Dermis lymphatic vessel endothelial cell (primary cell): Measurements from ENCODE around the gene STAT5B. TPM values are rescaled to one million over a fixed set of nuclear protein-coding genes. Genes with fewer than 3 reads are reported as not detected.

Experiments used
- total RNA-seq: library from RNA; depleted of rRNA; stranded (reverse); fragments of >200 nt; gene quantifications from 2 replicates; pipeline ENCODE4 v1.2.1, GENCODE V29; 2014

Gene STAT5B
- 32.8 and 33.8 TPM in 2 replicates for total RNA-seq

DNA sequence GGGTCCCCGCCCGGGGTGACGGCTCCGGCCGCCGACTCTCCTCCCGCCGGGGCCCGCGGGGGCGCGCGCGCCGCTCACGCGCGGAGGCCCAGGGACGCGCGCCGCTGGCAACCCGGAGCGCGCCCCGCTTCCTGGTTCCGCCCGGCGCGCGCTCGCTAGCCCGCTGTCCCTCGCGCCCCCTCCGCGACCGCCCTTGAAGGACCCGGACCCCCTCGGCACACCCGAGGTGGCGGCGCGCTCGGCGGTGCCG, at the start of gene STAT5B:
Gene STAT5B, minus strand, starts transcription at position 33 of the 250 bp plus-strand sequence. CDS start 44,264 bp downstream, outside the sequence.

GRCh38 chr17:42287977-42288802, 12.0 kb upstream of the STAT5B start, which contains the start of gene STAT5A:
Gene STAT5A (plus strand): TSS chr17:42288498. CDS start chr17:42289412, 914 bp downstream.

DNA sequence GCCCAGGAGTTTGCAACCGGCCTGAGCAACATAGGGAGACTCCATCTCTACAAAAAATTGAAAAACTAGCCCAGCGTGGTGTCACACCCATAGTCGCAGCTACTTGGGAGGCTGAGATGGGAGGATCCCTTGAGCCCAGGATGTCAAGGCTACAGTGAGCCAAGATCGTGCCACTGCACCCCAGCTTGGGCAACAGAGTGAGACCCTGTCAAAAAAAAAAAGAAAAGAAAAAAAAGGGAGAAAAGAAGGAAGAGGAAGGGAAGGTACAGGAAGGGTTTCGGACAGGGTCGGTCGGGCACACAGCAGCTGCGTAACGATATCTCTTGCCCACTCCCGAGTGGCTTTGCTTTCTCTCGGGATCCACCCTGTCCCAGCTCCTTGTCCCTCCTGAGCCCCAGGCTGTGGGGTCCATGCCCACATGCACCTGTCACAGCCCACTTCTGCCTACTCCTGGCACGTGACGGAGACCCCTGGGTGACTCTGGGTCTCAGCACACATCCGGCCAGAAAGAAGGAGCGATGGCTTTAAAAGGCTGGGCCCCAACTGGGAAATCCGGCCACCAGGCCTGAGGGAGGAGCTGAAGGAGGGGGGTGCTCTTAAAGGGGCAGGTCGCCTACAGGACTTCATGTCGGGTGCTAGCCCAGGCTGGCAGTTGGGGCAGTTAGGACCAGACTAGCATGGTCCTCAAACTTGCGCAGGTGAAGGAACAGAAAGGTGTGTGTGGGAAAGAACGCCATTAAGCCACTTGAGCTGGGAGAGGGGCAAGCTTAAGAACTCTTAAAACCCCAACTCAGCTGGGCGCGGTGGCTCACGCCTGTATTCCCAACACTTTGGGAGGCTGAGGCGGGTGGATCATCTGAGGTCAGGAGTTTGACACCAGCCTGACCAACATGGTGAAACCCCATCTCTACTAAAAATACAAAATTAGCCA, 82.0 kb downstream of the STAT5B start, which contains the start of gene GHDC:
Gene GHDC, minus strand, starts transcription at position 526 of the 931 bp plus-strand sequence. CDS start 913 bp downstream, outside the sequence.

GRCh38 chr17:42184713-42185620, 91.2 kb downstream of the STAT5B start, which contains the start of gene HCRT:
Gene HCRT (minus strand): TSS chr17:42185452. CDS start chr17:42185365, 87 bp downstream.

GRCh38 chr17:42180922-42181850, 95.0 kb downstream of the STAT5B start, which contains the start of gene KCNH4:
Gene KCNH4 (minus strand): TSS chr17:42181142. CDS start chr17:42180945, 197 bp downstream.

Other genes with a start within 250 kb of the STAT5B start
- gene C17orf113, start 225.8 kb downstream of the STAT5B start, total RNA-seq = 0.22 and 0.26 TPM in 2 replicates
- gene ZNF385C, start 177.9 kb downstream of the STAT5B start, total RNA-seq = not detected in 2 replicates
- 2.5 and 2.8 TPM in 2 replicates for gene DHX58, start 163.7 kb downstream of the STAT5B start, total RNA-seq
- gene KAT2A, start 155.0 kb downstream of the STAT5B start, total RNA-seq = 4.9 and 8.3 TPM in 2 replicates
- under 0.01 TPM in 1 of 2 replicates, not detected in the other for gene HSPB9, start 153.6 kb downstream of the STAT5B start, total RNA-seq
- gene RAB5C, start 121.4 kb downstream of the STAT5B start, total RNA-seq = 72.4 and 77.7 TPM in 2 replicates
- gene KCNH4, start 95.2 kb downstream of the STAT5B start, total RNA-seq = under 0.01 TPM in 2 replicates
- gene HCRT, start 90.9 kb downstream of the STAT5B start, total RNA-seq = not detected in 2 replicates
- gene GHDC, start 81.9 kb downstream of the STAT5B start, total RNA-seq = 17.2 and 27.1 TPM in 2 replicates
- gene STAT5A, start 12.1 kb upstream of the STAT5B start, total RNA-seq = 44.3 and 56.0 TPM in 2 replicates
- 91.7 and 93.9 TPM in 2 replicates for gene STAT3, start 112.1 kb upstream of the STAT5B start, total RNA-seq
- gene CAVIN1, start 146.9 kb upstream of the STAT5B start, total RNA-seq = 384 and 454 TPM in 2 replicates
- gene ATP6V0A1, start 182.5 kb upstream of the STAT5B start, total RNA-seq = 17.2 and 18.1 TPM in 2 replicates